ENCODE measurements around the gene MACROD2.
"Not testable (repeated sequence)": the region's sequence is repeated elsewhere in the genome, so short reads cannot be mapped to it uniquely, and the experiment has no call there.

Gene MACROD2

DNA sequence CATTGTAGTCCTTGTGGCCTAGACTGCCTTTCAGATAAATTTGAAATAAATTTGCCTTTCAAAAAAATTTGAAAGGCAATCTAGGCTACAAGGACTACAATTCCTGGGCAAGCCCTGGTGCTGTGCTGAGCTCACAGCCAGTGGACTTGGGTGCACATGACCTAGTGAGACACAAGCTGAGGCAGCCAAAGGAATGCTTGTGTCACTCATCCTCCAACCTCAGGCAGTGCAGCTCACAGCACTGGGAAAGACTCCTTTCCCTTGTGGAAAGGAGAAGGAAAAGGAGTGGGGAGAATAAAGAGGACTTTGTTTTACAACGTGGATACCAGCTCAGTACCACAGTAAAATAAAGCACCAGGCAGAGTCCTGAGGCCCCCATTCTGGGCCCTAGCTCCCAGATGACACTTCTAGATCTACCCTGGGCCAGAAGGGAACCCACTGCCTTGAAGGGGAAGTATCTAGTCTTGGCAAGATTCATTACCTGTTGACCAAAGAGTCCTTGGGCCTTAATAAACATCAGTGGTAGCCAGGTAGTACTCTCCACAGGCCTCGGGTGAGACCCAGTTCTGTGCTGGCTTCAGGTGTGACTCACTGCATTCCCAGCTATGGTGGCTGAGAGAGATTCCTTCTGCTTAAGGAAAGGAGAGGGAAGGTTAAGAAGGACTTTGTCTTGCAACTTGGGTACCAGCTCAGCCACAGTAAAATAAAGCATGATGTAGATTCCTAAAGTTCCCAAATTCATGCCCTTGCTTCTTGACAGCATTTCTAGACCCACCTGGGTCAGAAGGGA is 1001.8 kb downstream of the MACROD2 start:
- FAIRE-seq: no peak

GRCh38 chr20:14997791-14998190 is 1002.5 kb downstream of the MACROD2 start:
- no peak for FAIRE-seq
- DNase-seq (ENCODE audit: insufficient read length, low spot score): no peak

More for the DNA sequence above, 1001.8 kb downstream of the MACROD2 start:
- no peak for DNase-seq (ENCODE audit: insufficient read length, low spot score)

- no peak for DNase-seq (ENCODE audit: insufficient read length, low spot score)
- FAIRE-seq: no peak
Observed at GRCh38 chr20:15005300-15005986, 1010.1 kb downstream of the MACROD2 start.

GRCh38 chr20:15011631-15012030 is 1016.3 kb downstream of the MACROD2 start:
- no peak for DNase-seq (ENCODE audit: insufficient read length, low spot score)
- no peak for FAIRE-seq

GRCh38 chr20:15012566-15012965 is 1017.2 kb downstream of the MACROD2 start:
- no peak for DNase-seq (ENCODE audit: insufficient read length, low spot score)

DNA sequence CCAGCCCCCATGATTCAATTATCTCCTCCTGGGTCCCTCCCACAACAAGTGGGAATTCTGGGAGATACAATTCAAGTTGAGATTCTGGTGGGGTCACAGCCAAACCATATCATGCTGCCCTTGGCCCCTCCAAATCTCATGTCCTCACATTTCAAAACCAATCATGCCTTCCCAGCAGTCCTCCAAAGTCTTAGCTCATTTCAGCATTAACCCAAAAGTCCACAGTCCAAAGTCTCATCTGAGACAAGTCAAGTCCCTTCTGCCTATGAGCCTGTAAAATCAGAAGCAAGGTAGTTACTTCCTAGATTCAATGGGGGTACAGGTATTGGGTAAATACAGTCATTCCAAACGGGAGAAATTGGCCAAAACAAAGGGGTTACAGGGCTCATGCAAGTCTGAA is 1021.6 kb downstream of the MACROD2 start:
- DNase-seq (ENCODE audit: insufficient read length, low spot score); FAIRE-seq: not testable (repeated sequence)

More at GRCh38 chr20:15012566-15012965, 1017.2 kb downstream of the MACROD2 start:
- no peak for FAIRE-seq

- DNase-seq (ENCODE audit: insufficient read length, low spot score) (no peak), FAIRE-seq (no peak)
Observed at GRCh38 chr20:15018966-15019365, 1023.6 kb downstream of the MACROD2 start.

GRCh38 chr20:15020845-15021244 is 1025.5 kb downstream of the MACROD2 start:
- DNase-seq (ENCODE audit: insufficient read length, low spot score): no peak
- FAIRE-seq: no peak

DNA sequence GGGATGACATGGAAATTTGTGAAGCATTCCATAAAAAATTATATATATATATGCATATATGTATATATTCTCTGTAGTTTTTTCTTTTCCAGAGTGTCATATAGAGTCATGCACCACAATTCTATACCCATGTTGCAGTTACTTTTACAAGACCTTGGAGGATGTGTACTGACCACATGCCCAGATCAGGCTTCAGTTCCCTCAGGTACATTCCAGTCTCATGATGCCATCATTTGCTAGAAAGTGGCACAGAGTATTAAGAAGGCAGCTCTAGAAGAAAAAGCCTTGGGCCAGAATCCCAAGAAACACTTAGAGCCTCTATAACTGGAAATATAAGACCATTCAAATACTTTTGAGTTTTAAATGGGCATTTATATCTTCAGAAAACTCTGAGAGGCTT is 1027.6 kb downstream of the MACROD2 start:
- FAIRE-seq (no peak), DNase-seq (ENCODE audit: insufficient read length, low spot score) (no peak)

DNA sequence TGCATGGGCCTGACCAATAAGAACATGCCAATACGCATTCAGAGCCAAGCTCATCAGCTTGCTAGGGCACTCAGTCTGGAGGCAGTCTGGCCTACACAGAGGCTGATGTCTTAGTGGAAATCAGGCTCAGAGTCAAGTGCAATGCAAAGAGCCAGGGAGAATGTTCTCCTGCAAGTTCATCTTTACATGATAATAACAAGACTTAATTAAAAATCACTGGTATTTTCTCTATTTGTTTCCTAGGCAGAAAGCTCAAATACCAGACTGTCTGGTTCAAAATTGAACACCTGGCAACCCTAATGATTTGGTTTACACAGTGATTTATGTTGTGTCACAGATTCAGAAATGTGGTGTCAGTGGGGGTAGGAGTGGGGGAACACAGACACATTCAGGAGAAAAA is 1031.4 kb downstream of the MACROD2 start:
- no peak for DNase-seq (ENCODE audit: insufficient read length, low spot score)
- no peak for FAIRE-seq

DNA sequence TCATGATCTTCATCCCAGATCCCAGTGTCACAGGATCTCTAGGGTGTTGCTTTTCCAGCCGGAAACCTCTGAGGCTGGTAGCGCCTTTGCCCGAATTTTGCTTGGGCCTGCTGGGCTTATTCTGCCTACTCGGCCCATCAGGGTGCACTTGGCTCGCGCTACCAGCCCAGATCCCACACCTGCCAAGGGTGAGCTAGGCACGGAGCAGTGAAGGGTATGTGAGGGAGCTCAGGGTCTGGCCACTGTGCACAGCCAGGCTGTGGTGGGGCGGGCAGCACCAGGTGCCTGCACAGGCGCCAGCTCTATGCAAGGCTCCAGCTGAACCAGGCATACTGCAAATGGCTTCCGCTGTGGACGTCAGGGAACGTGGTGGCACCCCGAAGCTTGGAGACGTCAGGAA is 1035.5 kb downstream of the MACROD2 start:
- no peak for FAIRE-seq
- no peak for DNase-seq (ENCODE audit: insufficient read length, low spot score)

GRCh38 chr20:15031546-15032351 is 1036.4 kb downstream of the MACROD2 start:
- FAIRE-seq: no peak
- no peak for DNase-seq (ENCODE audit: insufficient read length, low spot score)

- FAIRE-seq (no peak), DNase-seq (ENCODE audit: insufficient read length, low spot score) (no peak)
Observed at GRCh38 chr20:15032352-15032622, 1037.0 kb downstream of the MACROD2 start.

DNA sequence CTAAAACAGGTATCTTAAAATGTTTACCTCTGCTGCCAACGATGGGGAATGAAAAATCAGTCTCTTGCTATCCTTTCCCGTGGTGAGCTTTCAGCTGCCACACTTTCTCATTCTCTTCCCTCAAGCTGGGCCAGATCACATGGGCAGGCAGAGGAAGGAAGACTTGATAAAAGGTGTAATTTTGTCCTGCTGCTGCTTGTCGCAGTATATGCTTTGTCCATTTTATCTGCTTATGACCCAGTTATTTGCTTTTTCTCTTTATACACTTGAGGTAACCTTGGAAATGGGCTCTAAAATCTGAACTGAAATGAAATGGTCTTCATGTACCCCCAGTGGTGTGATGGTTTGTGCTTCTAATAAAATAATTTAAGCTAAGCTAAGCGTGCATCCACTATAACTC is 1038.0 kb downstream of the MACROD2 start:
- FAIRE-seq: no peak
- DNase-seq (ENCODE audit: insufficient read length, low spot score): no peak

DNA sequence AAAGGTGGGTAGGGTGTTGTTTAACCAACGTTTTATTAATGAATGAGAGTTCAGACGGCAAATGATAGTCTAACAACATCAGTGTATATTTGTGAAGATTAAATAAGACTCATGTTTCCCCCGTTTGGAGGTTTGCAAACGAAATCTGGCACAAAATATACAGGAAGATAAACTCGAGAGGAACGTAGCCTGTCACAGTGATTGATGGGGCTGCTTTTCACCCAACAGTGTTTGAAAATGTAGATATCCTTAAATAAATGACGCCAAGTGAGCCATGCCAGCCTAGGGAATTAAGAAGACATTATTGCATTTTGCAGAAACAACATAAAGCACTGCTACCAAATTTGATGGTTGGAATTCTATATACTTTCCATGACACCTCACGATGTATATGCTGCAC is 1038.6 kb downstream of the MACROD2 start:
- FAIRE-seq (no peak), DNase-seq (ENCODE audit: insufficient read length, low spot score) (no peak)

- DNase-seq (ENCODE audit: insufficient read length, low spot score) (no peak), FAIRE-seq (no peak)
Observed at GRCh38 chr20:15036948-15037347, 1041.6 kb downstream of the MACROD2 start.

- FAIRE-seq (no peak), DNase-seq (ENCODE audit: insufficient read length, low spot score) (no peak)
Observed at GRCh38 chr20:15039088-15039752, 1043.9 kb downstream of the MACROD2 start.

GRCh38 chr20:15042723-15043122 is 1047.4 kb downstream of the MACROD2 start:
- FAIRE-seq (no peak), DNase-seq (ENCODE audit: insufficient read length, low spot score) (no peak)

GRCh38 chr20:15045246-15045645 is 1049.9 kb downstream of the MACROD2 start:
- DNase-seq (ENCODE audit: insufficient read length, low spot score) (no peak), FAIRE-seq (no peak)

GRCh38 chr20:15047042-15047441 is 1051.7 kb downstream of the MACROD2 start:
- DNase-seq (ENCODE audit: insufficient read length, low spot score) (no peak), FAIRE-seq (no peak)

- no peak for DNase-seq (ENCODE audit: insufficient read length, low spot score)
- no peak for FAIRE-seq
Observed at GRCh38 chr20:15047601-15048000, 1052.3 kb downstream of the MACROD2 start.

Measured in GM19239 (cell line).